GM12878 (cell line): Measurements from ENCODE around the gene RANBP9. TPM values are rescaled to one million over a fixed set of nuclear protein-coding genes. Genes with fewer than 3 reads are reported as not detected.

Experiments
- ATAC-seq: fragments of 200-7000 bp; cut with Tn5 transposase; 3 replicates; pipeline ENCODE4 v1.9.1; 2020; ENCODE audit warnings: mild to moderate bottlenecking, moderate library complexity
- BruUV-seq: library from RNA; stranded (reverse); fragments of 400-500 nt; replicated peaks from 2 replicates; lab custom pipeline; 2021; lab: Mats Ljungman, UMichigan
- CTCF ChIA-PET: fragments of 300-600 bp; sonication (Branson Sonifier 250); formaldehyde crosslinking; extraction: SDS; loops from one replicate; lab custom pipeline; 2021; ENCODE audit warnings: inconsistent platforms; lab: Yijun Ruan, JAX
- POLR2A ChIA-PET: fragments of 350-600 bp; formaldehyde crosslinking; extraction: SDS; loops from one replicate; lab custom pipeline; 2021; ENCODE audit warnings: inconsistent platforms; lab: Charles Lee
- RAD21 ChIA-PET: fragments of 300-600 bp; sonication (Branson Sonifier 250); formaldehyde crosslinking; loops from one replicate; lab custom pipeline; 2023; ENCODE audit warnings: antibody characterized with exemption; ENCODE audit not compliant: unreplicated experiment; lab: Charles Lee
- SMC1A ChIA-PET: fragments of 300-600 bp; sonication (Branson Sonifier 250); formaldehyde crosslinking; loops from one replicate; lab custom pipeline; 2023; ENCODE audit not compliant: unreplicated experiment, uncharacterized antibody; lab: Charles Lee
- DNase-seq: peaks from one replicate; pipeline ENCODE4 v3.0.0-alpha.2; 2011; ENCODE audit warnings: low read depth, low spot score
- FAIRE-seq: peaks from 3 replicates; lab custom pipeline; 2011; peaks lifted over from hg19 to GRCh38; lab: Jason Lieb, UNC
- H2AFZ ChIP-seq: 2 replicates; pipeline ENCODE4 v1.6.0; 2011; ENCODE audit warnings: low read depth, low read length, control low read depth; ENCODE audit not compliant: control insufficient read depth
- H3K27ac ChIP-seq: 2 replicates; pipeline ENCODE4 v1.5.1; 2011; ENCODE audit warnings: control low read depth; ENCODE audit not compliant: control insufficient read depth, insufficient read depth
- H3K27me3 ChIP-seq, 2 experiments: replicated peaks in 1 of 2; 2 replicates each; pipeline versions ENCODE4 v1.6.0 to v1.6.1; 2011; ENCODE audit warnings: low read length in 1 of 2; ENCODE audit not compliant: control insufficient read depth in 2 of 2, insufficient read depth in 2 of 2
- H3K36me3 ChIP-seq, 2 experiments: 2 replicates each; pipeline ENCODE4 v1.5.1; 2011; ENCODE audit warnings: low read length in 1 of 2; ENCODE audit not compliant: control insufficient read depth in 2 of 2, insufficient read depth in 2 of 2
- H3K4me1 ChIP-seq: 2 replicates; pipeline ENCODE4 v1.6.1; 2011; ENCODE audit warnings: mild to moderate bottlenecking, low read length, moderate library complexity, mixed read lengths; ENCODE audit not compliant: control insufficient read depth, insufficient read depth
- H3K4me2 ChIP-seq: 2 replicates; pipeline ENCODE4 v1.6.0; 2011; ENCODE audit warnings: control low read depth; ENCODE audit not compliant: control insufficient read depth, insufficient read depth
- H3K4me3 ChIP-seq: fragments of 200-600 bp; sonication (generic); 2 replicates; pipeline ENCODE4 v1.5.1; 2016
- H3K79me2 ChIP-seq: 2 replicates; pipeline ENCODE4 v1.6.0; 2011; ENCODE audit warnings: low read length; ENCODE audit not compliant: control insufficient read depth, insufficient read depth
- H3K9ac ChIP-seq: 2 replicates; pipeline ENCODE4 v1.8.0; 2011; ENCODE audit warnings: low read length, control low read depth, mixed read lengths; ENCODE audit not compliant: control insufficient read depth, insufficient read depth
- H3K9me3 ChIP-seq: replicated peaks from 3 replicates; pipeline ENCODE4 v1.5.1; 2011; ENCODE audit warnings: mild to moderate bottlenecking, low read length; ENCODE audit not compliant: control insufficient read depth, insufficient read depth
- H4K20me1 ChIP-seq: 2 replicates; pipeline ENCODE4 v1.6.0; 2011; ENCODE audit not compliant: control insufficient read depth, insufficient read depth
- CEBPB ChIP-seq, 2 experiments: fragments of 150-350 bp in 1 of 2; IDR thresholded peaks; 2 replicates each; pipeline ENCODE4 v1.6.1; 2012 to 2014; ENCODE audit warnings: low read depth in 2 of 2, low read length in 2 of 2, borderline replicate concordance in 1 of 2, inconsistent platforms in 1 of 2
- EGR1 ChIP-seq, 2 experiments: IDR thresholded peaks; 1 replicate in 1 of 2; 2 replicates in 1 of 2; pipeline ENCODE4 v1.6.1; 2011 to 2012; ENCODE audit warnings: low read depth in 2 of 2, low read length in 2 of 2, borderline replicate concordance in 1 of 2, mild to moderate bottlenecking in 1 of 2, moderate library complexity in 1 of 2
- NR2C2 ChIP-seq: IDR thresholded peaks from 2 replicates; pipeline ENCODE4 v1.6.1; 2011; ENCODE audit warnings: borderline replicate concordance, low read depth; ENCODE audit not compliant: control insufficient read depth, insufficient read length
- PAX8 ChIP-seq: fragments of 450-650 bp; IDR thresholded peaks from 2 replicates; pipeline ENCODE4 v1.6.1; 2017; ENCODE audit warnings: mild to moderate bottlenecking, moderate library complexity
- POLR2A ChIP-seq: IDR thresholded peaks from 2 replicates; pipeline ENCODE4 v1.6.1; 2011; ENCODE audit warnings: low read depth, mild to moderate bottlenecking, low read length
- POLR2AphosphoS2 ChIP-seq: IDR thresholded peaks from 2 replicates; pipeline ENCODE4 v1.6.1; 2011; ENCODE audit warnings: low read depth, mild to moderate bottlenecking, low read length, improper control_type of control experiment, moderate library complexity
- RBBP5 ChIP-seq: fragments of 200-600 bp; sonication (generic); conservative IDR thresholded peaks from 2 replicates; pipeline ENCODE4 v1.6.1; 2016
- RCOR1 ChIP-seq: conservative IDR thresholded peaks from 2 replicates; pipeline ENCODE4 v1.6.1; 2012; ENCODE audit warnings: low read depth, low read length, improper control_type of control experiment
- SIX5 ChIP-seq: IDR thresholded peaks from 2 replicates; pipeline ENCODE4 v1.6.1; 2011; ENCODE audit warnings: mild to moderate bottlenecking, low read depth, low read length, moderate library complexity; ENCODE audit not compliant: severe bottlenecking
- TCF12 ChIP-seq: IDR thresholded peaks from 2 replicates; pipeline ENCODE4 v1.6.1; 2011; ENCODE audit warnings: low read depth, mild to moderate bottlenecking, low read length
- TCF7 ChIP-seq: IDR thresholded peaks from 2 replicates; pipeline ENCODE4 v1.6.1; 2014; ENCODE audit warnings: antibody characterized with exemption, borderline replicate concordance
- ZZZ3 ChIP-seq: IDR thresholded peaks from 2 replicates; pipeline ENCODE4 v1.6.1; 2011; ENCODE audit warnings: low read depth; ENCODE audit not compliant: control insufficient read depth, insufficient read length
- whole genome bisulfite sequencing: methylation state at CpG from one replicate; pipeline ENCODE4 v1.1.6; 2016; ENCODE audit warnings: low lambda C conversion rate; ENCODE audit not compliant: insufficient replicate concordance, insufficient coverage; ENCODE audit errors: missing lambda C conversion rate; 5-methylcytosine and 5-hydroxymethylcytosine counted together
- in situ Hi-C: fragments of 300-500 bp; cut with MboI; formaldehyde crosslinking; loops from 9 replicates; pipeline ENCODE4 v1.14.3; 2018; ENCODE audit warnings: mixed read lengths
- intact Hi-C: fragments of 100-400 bp; cut with micrococcal nuclease; formaldehyde crosslinking; loops from one replicate; pipeline ENCODE4 v1.14.2; 2022; ENCODE audit not compliant: unreplicated experiment
- polyA plus RNA-seq, 11 experiments: library from polyadenylated mRNA; depleted of rRNA in 4 of 11; unstranded in 6 of 11; stranded (reverse) in 5 of 11; fragments of >200 nt; fragmentation: Nextera tagmentation in 4 of 11; fragmentation: Illumina TruSeq in 1 of 11; extraction: Ambion mirVana in 4 of 11; extraction: Trizol in 1 of 11; gene quantifications; 1 replicate in 1 of 11; 2 replicates in 10 of 11; pipeline versions ENCODE4 v1.2.1 to v1.2.3, GENCODE V29; 2011 to 2016; ENCODE audit warnings: inconsistent platforms in 2 of 11, missing spikeins in 2 of 11, low read depth in 1 of 11
- total RNA-seq, 4 experiments: library from RNA; depleted of rRNA in 3 of 4; stranded (reverse); fragments of >200 nt in 3 of 4; fragmentation: Illumina TruSeq in 1 of 4; extraction: Trizol in 1 of 4; gene quantifications; 2 replicates each; pipeline versions ENCODE4 v1.2.1 to v1.2.3, GENCODE V29; 2013 to 2021
- TF ChIP-seq, protein P1 (sequence below): fragments of 450-650 bp; formaldehyde crosslinking; IDR thresholded peaks from 2 replicates; pipeline ENCODE4 v1.4.0; 2022; ENCODE audit warnings: mild to moderate bottlenecking, moderate library complexity
- TF ChIP-seq, protein P2 (sequence below): fragments of 450-650 bp; IDR thresholded peaks from 2 replicates; pipeline ENCODE4 v1.6.1; 2018; ENCODE audit warnings: borderline replicate concordance, mild to moderate bottlenecking; ENCODE audit not compliant: partially characterized antibody
- TF ChIP-seq, protein P3 (sequence below): fragments of 450-650 bp; conservative IDR thresholded peaks from 2 replicates; pipeline ENCODE4 v1.6.1; 2017; ENCODE audit warnings: mild to moderate bottlenecking, moderate library complexity
- TF ChIP-seq, protein P4 (sequence below): fragments of 450-650 bp; IDR thresholded peaks from 2 replicates; pipeline ENCODE4 v1.6.1; 2016; ENCODE audit warnings: mild to moderate bottlenecking

RANBP9 gene
- total and polyA plus RNA-seq, 10 of the 15 experiments (the other 5 are each of a cell fraction or from before 2014, with no cell fraction given), result 3.7 to 43.1 (median 16.2) TPM

DNA sequence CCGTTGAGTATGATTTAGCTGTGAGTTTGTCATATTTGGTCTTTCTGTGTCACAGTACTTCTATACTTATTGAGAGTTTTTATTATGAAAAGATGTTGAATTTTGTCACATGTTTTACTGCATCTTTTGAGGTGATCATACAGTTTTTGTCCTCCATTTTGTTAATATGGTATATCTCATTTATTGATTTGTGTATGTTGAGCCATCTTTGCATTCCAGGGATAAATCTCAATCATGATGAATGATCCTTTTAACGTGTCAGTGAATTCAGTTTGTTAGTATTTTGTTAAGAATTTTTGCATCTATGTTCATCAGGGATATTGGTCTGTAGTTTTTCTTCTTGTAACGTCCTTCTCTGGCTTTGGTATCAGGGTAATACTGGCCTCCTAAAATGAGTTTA is 133.7 kb downstream of the RANBP9 start:
- H3K36me3 ChIP-seq, result no peaks in the 10 kb centered on the region
- peaks cover 8% of the 10 kb centered on the region for H3K79me2 ChIP-seq
- POLR2A ChIA-PET, result no interaction called here
- H2AFZ ChIP-seq, result no peak overlapping the region
- intact Hi-C loops (no loop called here), in situ Hi-C loops (no loop called here)
- BruUV-seq, result no TSS peak
- no peaks in the 10 kb centered on the region for H4K20me1 ChIP-seq
- CTCF ChIA-PET, result interaction anchor here (0.6 kb wide), 1 partner anchor 81 kb away, joined by 3 read pairs; no protein-coding TSS in a partner anchor
- ATAC-seq (no peak), FAIRE-seq (no peak), DNase-seq (no peak)
- no peak overlapping the region for H3K9ac ChIP-seq
- H3K9me3 ChIP-seq, result no peaks in the 10 kb centered on the region
- H3K4me2 ChIP-seq, result no peak overlapping the region
- no peaks in the 10 kb centered on the region for H3K27me3 ChIP-seq
- peaks cover 4% of the 10 kb centered on the region for H3K4me1 ChIP-seq
- 95% methylated on average over 3 of the region's 3 CpGs for WGBS
- SMC1A ChIA-PET, result no interaction called here
- RAD21 ChIA-PET, result interaction anchor here (0.7 kb wide), 1 partner anchor 750 kb away, joined by 3 read pairs; no protein-coding TSS in a partner anchor
- H3K27ac ChIP-seq, result no peak overlapping the region
- no peak overlapping the region for H3K4me3 ChIP-seq
- TF ChIP-seq, protein P1, sequence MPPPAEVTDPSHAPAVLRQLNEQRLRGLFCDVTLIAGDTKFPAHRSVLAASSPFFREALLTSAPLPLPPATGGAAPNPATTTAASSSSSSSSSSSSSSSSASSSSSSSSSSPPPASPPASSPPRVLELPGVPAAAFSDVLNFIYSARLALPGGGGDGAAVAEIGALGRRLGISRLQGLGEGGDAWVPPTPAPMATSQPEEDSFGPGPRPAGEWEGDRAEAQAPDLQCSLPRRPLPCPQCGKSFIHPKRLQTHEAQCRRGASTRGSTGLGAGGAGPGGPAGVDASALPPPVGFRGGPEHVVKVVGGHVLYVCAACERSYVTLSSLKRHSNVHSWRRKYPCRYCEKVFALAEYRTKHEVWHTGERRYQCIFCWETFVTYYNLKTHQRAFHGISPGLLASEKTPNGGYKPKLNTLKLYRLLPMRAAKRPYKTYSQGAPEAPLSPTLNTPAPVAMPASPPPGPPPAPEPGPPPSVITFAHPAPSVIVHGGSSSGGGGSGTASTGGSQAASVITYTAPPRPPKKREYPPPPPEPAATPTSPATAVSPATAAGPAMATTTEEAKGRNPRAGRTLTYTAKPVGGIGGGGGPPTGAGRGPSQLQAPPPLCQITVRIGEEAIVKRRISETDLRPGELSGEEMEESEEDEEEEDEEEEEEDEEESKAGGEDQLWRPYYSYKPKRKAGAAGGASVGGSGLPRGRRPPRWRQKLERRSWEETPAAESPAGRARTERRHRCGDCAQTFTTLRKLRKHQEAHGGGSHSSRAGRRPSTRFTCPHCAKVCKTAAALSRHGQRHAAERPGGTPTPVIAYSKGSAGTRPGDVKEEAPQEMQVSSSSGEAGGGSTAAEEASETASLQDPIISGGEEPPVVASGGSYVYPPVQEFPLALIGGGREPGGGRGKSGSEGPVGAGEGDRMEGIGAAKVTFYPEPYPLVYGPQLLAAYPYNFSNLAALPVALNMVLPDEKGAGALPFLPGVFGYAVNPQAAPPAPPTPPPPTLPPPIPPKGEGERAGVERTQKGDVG (CRISPR knock-in tag), result no peak
- no peak for TF ChIP-seq PAX8
- TF ChIP-seq SIX5, result no peak
- no peak for TF ChIP-seq TCF7
- TF ChIP-seq, protein P2, sequence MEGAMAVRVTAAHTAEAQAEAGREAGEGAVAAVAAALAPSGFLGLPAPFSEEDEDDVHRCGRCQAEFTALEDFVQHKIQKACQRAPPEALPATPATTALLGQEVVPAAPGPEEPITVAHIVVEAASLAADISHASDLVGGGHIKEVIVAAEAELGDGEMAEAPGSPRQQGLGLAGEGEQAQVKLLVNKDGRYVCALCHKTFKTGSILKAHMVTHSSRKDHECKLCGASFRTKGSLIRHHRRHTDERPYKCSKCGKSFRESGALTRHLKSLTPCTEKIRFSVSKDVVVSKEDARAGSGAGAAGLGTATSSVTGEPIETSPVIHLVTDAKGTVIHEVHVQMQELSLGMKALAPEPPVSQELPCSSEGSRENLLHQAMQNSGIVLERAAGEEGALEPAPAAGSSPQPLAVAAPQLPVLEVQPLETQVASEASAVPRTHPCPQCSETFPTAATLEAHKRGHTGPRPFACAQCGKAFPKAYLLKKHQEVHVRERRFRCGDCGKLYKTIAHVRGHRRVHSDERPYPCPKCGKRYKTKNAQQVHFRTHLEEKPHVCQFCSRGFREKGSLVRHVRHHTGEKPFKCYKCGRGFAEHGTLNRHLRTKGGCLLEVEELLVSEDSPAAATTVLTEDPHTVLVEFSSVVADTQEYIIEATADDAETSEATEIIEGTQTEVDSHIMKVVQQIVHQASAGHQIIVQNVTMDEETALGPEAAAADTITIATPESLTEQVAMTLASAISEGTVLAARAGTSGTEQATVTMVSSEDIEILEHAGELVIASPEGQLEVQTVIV, result no peak
- no peak for TF ChIP-seq ZZZ3
- TF ChIP-seq TCF12, result no peak
- no peak for TF ChIP-seq NR2C2
- no peak for TF ChIP-seq RBBP5
- TF ChIP-seq EGR1 (IDR thresholded peaks at IDR 0.05; ENCODE audit: borderline replicate concordance in 1 of 2, low read depth in 2 of 2, low read length in 2 of 2), result no peak
- no peak for TF ChIP-seq POLR2AphosphoS2
- TF ChIP-seq CEBPB (IDR thresholded peaks at IDR 0.05; ENCODE audit: borderline replicate concordance in 1 of 2, low read depth in 2 of 2, low read length in 2 of 2), result no peak
- TF ChIP-seq, protein P3, sequence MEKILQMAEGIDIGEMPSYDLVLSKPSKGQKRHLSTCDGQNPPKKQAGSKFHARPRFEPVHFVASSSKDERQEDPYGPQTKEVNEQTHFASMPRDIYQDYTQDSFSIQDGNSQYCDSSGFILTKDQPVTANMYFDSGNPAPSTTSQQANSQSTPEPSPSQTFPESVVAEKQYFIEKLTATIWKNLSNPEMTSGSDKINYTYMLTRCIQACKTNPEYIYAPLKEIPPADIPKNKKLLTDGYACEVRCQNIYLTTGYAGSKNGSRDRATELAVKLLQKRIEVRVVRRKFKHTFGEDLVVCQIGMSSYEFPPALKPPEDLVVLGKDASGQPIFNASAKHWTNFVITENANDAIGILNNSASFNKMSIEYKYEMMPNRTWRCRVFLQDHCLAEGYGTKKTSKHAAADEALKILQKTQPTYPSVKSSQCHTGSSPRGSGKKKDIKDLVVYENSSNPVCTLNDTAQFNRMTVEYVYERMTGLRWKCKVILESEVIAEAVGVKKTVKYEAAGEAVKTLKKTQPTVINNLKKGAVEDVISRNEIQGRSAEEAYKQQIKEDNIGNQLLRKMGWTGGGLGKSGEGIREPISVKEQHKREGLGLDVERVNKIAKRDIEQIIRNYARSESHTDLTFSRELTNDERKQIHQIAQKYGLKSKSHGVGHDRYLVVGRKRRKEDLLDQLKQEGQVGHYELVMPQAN, result no peak
- TF ChIP-seq, protein P4, sequence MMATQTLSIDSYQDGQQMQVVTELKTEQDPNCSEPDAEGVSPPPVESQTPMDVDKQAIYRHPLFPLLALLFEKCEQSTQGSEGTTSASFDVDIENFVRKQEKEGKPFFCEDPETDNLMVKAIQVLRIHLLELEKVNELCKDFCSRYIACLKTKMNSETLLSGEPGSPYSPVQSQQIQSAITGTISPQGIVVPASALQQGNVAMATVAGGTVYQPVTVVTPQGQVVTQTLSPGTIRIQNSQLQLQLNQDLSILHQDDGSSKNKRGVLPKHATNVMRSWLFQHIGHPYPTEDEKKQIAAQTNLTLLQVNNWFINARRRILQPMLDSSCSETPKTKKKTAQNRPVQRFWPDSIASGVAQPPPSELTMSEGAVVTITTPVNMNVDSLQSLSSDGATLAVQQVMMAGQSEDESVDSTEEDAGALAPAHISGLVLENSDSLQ, result no peak
- no peak for TF ChIP-seq POLR2A
- no peak for TF ChIP-seq RCOR1
